HL-60 (cell line): ENCODE measurements around the gene MYLK4.
A peak's percentile ranks its signal among the peaks of the same experiment; 100 is the strongest.

Experiments
- DNase-seq, 2 experiments: peaks; one replicate each; pipeline ENCODE4 v3.0.0-alpha.2; 2010 to 2020; ENCODE audit warnings: low read depth in 1 of 2, low spot score in 1 of 2
- H3K27ac ChIP-seq: fragments of 250-450 bp; sonication (Bioruptor Pico); replicated peaks from 2 replicates; pipeline ENCODE4 v1.5.1; 2020; ENCODE audit warnings: mild to moderate bottlenecking, moderate library complexity
- H3K27me3 ChIP-seq: fragments of 250-450 bp; sonication (Bioruptor Pico); 2 replicates; pipeline ENCODE4 v1.5.1; 2021; ENCODE audit warnings: mild to moderate bottlenecking, moderate library complexity; ENCODE audit not compliant: insufficient read depth, poor library complexity, severe bottlenecking
- H3K4me3 ChIP-seq: replicated peaks from 2 replicates; pipeline ENCODE4 v1.5.1; 2011; ENCODE audit warnings: mild to moderate bottlenecking, control low read depth, low read length; ENCODE audit not compliant: insufficient read depth
- GABPA ChIP-seq: IDR thresholded peaks from 2 replicates; pipeline ENCODE4 v1.6.1; 2012; ENCODE audit warnings: low read depth
- POLR2AphosphoS5 ChIP-seq: IDR thresholded peaks from 2 replicates; pipeline ENCODE4 v1.6.1; 2012; ENCODE audit warnings: low read depth
- REST ChIP-seq: IDR thresholded peaks from 2 replicates; pipeline ENCODE4 v1.6.1; 2012; ENCODE audit warnings: low read depth; ENCODE audit not compliant: insufficient replicate concordance
- SPI1 ChIP-seq: IDR thresholded peaks from 2 replicates; pipeline ENCODE4 v1.6.1; 2012; ENCODE audit warnings: low read depth, mild to moderate bottlenecking, borderline replicate concordance
- TF ChIP-seq, protein P1 (sequence below): IDR thresholded peaks from one replicate; pipeline ENCODE4 v1.5.1; 2011; ENCODE audit warnings: low read length, control low read depth, inconsistent platforms; ENCODE audit not compliant: insufficient read depth

The MYLK4 gene

GRCh38 chr6:2766767-2767656 is 16.3 kb upstream of the MYLK4 start:
- no peaks in the 10 kb centered on the region for H3K27me3 ChIP-seq
- TF ChIP-seq POLR2AphosphoS5 (no peak), GABPA (no peak), SPI1 (no peak), REST (no peak)
- TF ChIP-seq, protein P1, sequence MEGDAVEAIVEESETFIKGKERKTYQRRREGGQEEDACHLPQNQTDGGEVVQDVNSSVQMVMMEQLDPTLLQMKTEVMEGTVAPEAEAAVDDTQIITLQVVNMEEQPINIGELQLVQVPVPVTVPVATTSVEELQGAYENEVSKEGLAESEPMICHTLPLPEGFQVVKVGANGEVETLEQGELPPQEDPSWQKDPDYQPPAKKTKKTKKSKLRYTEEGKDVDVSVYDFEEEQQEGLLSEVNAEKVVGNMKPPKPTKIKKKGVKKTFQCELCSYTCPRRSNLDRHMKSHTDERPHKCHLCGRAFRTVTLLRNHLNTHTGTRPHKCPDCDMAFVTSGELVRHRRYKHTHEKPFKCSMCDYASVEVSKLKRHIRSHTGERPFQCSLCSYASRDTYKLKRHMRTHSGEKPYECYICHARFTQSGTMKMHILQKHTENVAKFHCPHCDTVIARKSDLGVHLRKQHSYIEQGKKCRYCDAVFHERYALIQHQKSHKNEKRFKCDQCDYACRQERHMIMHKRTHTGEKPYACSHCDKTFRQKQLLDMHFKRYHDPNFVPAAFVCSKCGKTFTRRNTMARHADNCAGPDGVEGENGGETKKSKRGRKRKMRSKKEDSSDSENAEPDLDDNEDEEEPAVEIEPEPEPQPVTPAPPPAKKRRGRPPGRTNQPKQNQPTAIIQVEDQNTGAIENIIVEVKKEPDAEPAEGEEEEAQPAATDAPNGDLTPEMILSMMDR: no peak
- no peak for DNase-seq
- H3K27ac ChIP-seq: peak overlapping the region; percentile 53
- peak overlapping the region; percentile 98 for H3K4me3 ChIP-seq

DNA sequence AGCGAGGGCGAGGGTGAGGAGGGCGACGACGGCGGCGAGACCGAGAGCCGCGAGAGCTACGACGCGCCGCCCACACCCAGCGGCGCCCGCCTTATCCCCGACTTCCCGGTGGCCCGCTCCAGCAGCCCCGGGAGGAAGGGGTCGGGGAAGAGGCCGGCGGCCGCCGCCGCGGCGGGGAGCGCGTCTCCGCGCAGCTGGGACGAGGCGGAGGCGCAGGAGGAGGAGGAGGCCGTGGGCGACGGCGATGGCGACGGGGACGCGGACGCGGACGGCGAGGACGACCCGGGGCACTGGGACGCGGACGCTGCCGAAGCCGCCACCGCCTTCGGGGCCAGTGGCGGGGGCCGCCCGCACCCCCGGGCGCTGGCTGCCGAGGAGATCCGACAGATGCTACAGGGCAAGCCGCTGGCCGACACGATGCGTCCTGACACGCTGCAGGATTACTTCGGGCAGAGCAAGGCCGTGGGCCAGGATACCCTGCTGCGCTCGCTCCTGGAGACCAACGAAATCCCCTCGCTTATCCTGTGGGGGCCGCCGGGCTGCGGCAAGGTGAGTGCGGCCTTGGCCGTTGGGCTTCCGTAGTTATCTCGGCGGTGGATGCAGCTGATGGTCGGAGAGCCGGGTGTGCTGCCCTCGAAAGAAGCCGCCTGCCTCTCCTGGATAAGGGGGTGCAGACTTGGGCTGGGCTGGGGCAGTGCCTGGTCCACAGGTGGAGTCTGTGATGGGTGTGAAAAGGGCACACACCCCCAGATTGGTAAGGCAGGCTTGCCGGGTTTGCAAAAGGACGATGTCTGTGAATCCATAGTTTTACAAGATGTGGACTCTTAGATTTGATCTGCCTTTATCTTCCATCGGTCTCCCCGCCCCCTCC is 15.4 kb upstream of the MYLK4 start:
- Histone ChIP-seq H3K4me3 (peak overlapping the region; percentile 98), H3K27me3 (no peaks in the 10 kb centered on the region), H3K27ac (peak overlapping the region; percentile 53)
- peak; percentile 27 to 44 for DNase-seq
- TF ChIP-seq GABPA (no peak), SPI1 (no peak), REST (no peak), POLR2AphosphoS5 (peak; percentile 35; the same call in 1 of the 2 replicates)
- TF ChIP-seq, protein P1: no peak

DNA sequence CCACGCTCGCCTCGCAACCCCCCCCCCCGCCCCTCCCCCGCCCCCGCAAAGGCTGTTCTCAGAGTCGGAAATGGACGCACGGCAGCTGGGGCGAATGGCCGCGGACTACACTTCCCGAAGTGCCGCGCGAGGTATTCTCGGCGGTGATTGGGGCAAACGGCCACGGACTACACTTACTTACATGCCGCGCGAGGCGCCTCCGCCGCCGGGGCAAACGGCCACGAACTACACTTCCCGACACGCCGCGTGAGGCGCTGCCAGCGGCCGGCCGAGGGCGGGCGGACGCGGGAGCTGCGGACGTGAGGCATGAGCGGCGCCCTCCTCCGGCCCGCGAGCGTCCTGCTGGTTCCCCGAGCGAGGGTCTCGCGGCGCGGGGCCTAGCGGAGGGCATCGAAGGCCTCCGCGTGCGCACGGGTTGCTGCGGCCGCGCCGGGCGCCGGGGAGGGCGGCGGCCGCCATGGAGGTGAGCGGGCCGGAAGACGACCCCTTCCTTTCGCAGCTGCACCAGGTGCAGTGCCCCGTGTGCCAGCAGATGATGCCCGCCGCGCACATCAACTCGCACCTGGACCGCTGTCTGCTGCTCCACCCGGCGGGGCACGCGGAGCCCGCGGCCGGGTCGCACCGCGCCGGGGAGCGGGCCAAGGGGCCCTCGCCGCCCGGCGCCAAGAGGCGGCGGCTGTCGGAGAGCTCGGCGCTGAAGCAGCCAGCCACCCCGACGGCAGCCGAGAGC is 14.6 kb upstream of the MYLK4 start, which contains the start of gene WRNIP1:
WRNIP1 (plus strand) TSS at position 228 of the 730 bp plus-strand sequence; CDS start at position 458, 230 bp downstream.
- Histone ChIP-seq H3K27me3 (no peaks in the 10 kb centered on the region), H3K27ac (peak within 1 kb of the TSS; percentile 84), H3K4me3 (peak within 1 kb of the TSS; percentile 98)
- DNase-seq: peak; percentile 92 to 98
- TF ChIP-seq, protein P1: peak; percentile 13
- TF ChIP-seq GABPA (peak; percentile 52), REST (peak; percentile 24), POLR2AphosphoS5 (no peak; the same call in 1 of the 2 replicates), SPI1 (peak; percentile 23; the same call in 1 of the 2 replicates)
